H1 (cell line): ENCODE data around the gene SLC7A14.

Experiments
- CHD2 ChIP-seq: IDR thresholded peaks from 2 replicates; pipeline ENCODE4 v1.6.1; 2012; ENCODE audit warnings: low read length, improper control_type of control experiment
- EP300 ChIP-seq, 2 experiments: IDR thresholded peaks; 1 replicate in 1 of 2; 2 replicates in 1 of 2; pipeline ENCODE4 v1.6.1; 2011 to 2012; ENCODE audit warnings: low read depth in 2 of 2, low read length in 2 of 2, mild to moderate bottlenecking in 2 of 2, borderline replicate concordance in 1 of 2, inconsistent platforms in 1 of 2, moderate library complexity in 1 of 2
- HDAC2 ChIP-seq, 2 experiments: fragments of 300-600 bp in 1 of 2; sonication (generic) in 1 of 2; IDR thresholded peaks; 2 replicates each; pipeline ENCODE4 v1.6.1; 2011 to 2012; ENCODE audit warnings: low read depth in 2 of 2, low read length in 2 of 2, mild to moderate bottlenecking in 2 of 2, moderate library complexity in 2 of 2, borderline replicate concordance in 1 of 2, inconsistent platforms in 1 of 2
- POLR2A ChIP-seq, 2 experiments: IDR thresholded peaks; 1 replicate in 1 of 2; 2 replicates in 1 of 2; pipeline ENCODE4 v1.6.1; 2011; ENCODE audit warnings: low read depth in 2 of 2, low read length in 2 of 2, mild to moderate bottlenecking in 2 of 2; ENCODE audit errors: control extremely low read depth in 1 of 2
- POLR2AphosphoS5 ChIP-seq: IDR thresholded peaks from 2 replicates; pipeline ENCODE4 v1.6.1; 2011; ENCODE audit warnings: low read depth, low read length
- TAF1 ChIP-seq: IDR thresholded peaks from 2 replicates; pipeline ENCODE4 v1.6.1; 2011; ENCODE audit warnings: mild to moderate bottlenecking, low read depth, low read length
- TEAD4 ChIP-seq: IDR thresholded peaks from 2 replicates; pipeline ENCODE4 v1.6.1; 2012; ENCODE audit warnings: low read depth, low read length, inconsistent platforms, mixed read lengths
- TF ChIP-seq, protein P1 (sequence below), 3 experiments: IDR thresholded peaks; 1 replicate in 2 of 3; 2 replicates in 1 of 3; pipeline versions ENCODE4 v1.5.1 to v1.6.1; 2011; ENCODE audit warnings: low read length in 3 of 3, mild to moderate bottlenecking in 3 of 3, inconsistent platforms in 2 of 3, low read depth in 1 of 3, moderate library complexity in 1 of 3; ENCODE audit not compliant: insufficient read depth in 1 of 3; ENCODE audit errors: control extremely low read depth in 1 of 3

DNA sequence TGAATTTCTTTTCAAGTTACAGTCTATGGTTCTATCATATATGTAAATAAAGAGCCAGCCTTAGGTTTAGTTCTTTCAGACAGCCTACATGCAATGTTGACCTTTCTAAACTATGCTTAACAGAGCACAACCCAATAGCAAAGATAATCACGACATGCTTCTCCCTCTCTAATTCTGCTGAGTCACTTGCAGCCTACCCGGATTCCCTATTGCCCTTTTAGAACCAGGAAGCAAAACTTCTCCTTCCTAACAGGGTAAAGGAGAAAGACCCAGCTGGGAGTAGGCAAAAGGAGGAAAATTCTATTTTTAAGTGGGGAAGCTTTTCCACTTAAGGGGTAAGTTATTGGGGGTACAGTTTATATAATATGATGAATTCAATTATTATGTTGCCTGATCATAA is 79.3 kb downstream of the SLC7A14 start:
- TF ChIP-seq HDAC2 (IDR thresholded peaks at IDR 0.05; ENCODE audit: borderline replicate concordance in 1 of 2, low read depth in 2 of 2, low read length in 2 of 2) (no peak), TAF1 (no peak), EP300 (IDR thresholded peaks at IDR 0.05; ENCODE audit: borderline replicate concordance in 1 of 2, low read depth in 2 of 2, low read length in 2 of 2) (no peak), CHD2 (no peak), TEAD4 (no peak), POLR2AphosphoS5 (no peak), POLR2A (IDR thresholded peaks at IDR 0.05; ENCODE audit: control extremely low read depth in 1 of 2, low read depth in 2 of 2, low read length in 2 of 2) (no peak)
- TF ChIP-seq, protein P1, sequence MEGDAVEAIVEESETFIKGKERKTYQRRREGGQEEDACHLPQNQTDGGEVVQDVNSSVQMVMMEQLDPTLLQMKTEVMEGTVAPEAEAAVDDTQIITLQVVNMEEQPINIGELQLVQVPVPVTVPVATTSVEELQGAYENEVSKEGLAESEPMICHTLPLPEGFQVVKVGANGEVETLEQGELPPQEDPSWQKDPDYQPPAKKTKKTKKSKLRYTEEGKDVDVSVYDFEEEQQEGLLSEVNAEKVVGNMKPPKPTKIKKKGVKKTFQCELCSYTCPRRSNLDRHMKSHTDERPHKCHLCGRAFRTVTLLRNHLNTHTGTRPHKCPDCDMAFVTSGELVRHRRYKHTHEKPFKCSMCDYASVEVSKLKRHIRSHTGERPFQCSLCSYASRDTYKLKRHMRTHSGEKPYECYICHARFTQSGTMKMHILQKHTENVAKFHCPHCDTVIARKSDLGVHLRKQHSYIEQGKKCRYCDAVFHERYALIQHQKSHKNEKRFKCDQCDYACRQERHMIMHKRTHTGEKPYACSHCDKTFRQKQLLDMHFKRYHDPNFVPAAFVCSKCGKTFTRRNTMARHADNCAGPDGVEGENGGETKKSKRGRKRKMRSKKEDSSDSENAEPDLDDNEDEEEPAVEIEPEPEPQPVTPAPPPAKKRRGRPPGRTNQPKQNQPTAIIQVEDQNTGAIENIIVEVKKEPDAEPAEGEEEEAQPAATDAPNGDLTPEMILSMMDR (IDR thresholded peaks at IDR 0.05; ENCODE audit: control extremely low read depth in 1 of 3, insufficient read depth in 1 of 3, low read depth in 1 of 3, low read length in 3 of 3): no peak
